SK-N-SH treated with all-trans-retinoic acid at 6 μM for 48 hours (cell line): ENCODE data around the gene CFAP68.

Source experiments
- CREB5 ChIP-seq: fragments of 250-450 bp; sonication (Bioruptor Pico); IDR thresholded peaks from 2 replicates; pipeline ENCODE4 v1.5.1; 2020; ENCODE audit warnings: low read depth, mild to moderate bottlenecking, moderate library complexity
- GLIS3 ChIP-seq: fragments of 250-450 bp; sonication (Bioruptor Pico); IDR thresholded peaks from 2 replicates; pipeline ENCODE4 v1.5.0; 2020; ENCODE audit warnings: mild to moderate bottlenecking, moderate library complexity
- ISL1 ChIP-seq: fragments of 250-450 bp; sonication (Bioruptor Pico); IDR thresholded peaks from 2 replicates; pipeline ENCODE4 v2.1.2; 2022; ENCODE audit warnings: mild to moderate bottlenecking, moderate library complexity
- OSR1 ChIP-seq: fragments of 250-450 bp; sonication (Bioruptor Pico); IDR thresholded peaks from 2 replicates; pipeline ENCODE4 v1.8.0; 2022; ENCODE audit warnings: moderate library complexity, mild to moderate bottlenecking, inconsistent platforms
- RARB ChIP-seq: fragments of 250-450 bp; sonication (Bioruptor Pico); IDR thresholded peaks from 2 replicates; pipeline ENCODE4 v1.8.0; 2021; ENCODE audit warnings: mild to moderate bottlenecking, moderate library complexity
- TCF4 ChIP-seq: fragments of 250-450 bp; sonication (Bioruptor Pico); IDR thresholded peaks from 2 replicates; pipeline ENCODE4 v1.8.0; 2021; ENCODE audit warnings: mild to moderate bottlenecking, moderate library complexity, borderline replicate concordance
- ZC3H10 ChIP-seq: fragments of 250-450 bp; sonication (Bioruptor Pico); IDR thresholded peaks from 2 replicates; pipeline ENCODE4 v1.5.1; 2021; ENCODE audit warnings: mild to moderate bottlenecking, moderate library complexity
- ZFP3 ChIP-seq: fragments of 250-450 bp; sonication (Bioruptor Pico); IDR thresholded peaks from 2 replicates; pipeline ENCODE4 v1.5.0; 2020; ENCODE audit warnings: mild to moderate bottlenecking, moderate library complexity
- ZFP30 ChIP-seq: fragments of 450-650 bp; formaldehyde crosslinking; IDR thresholded peaks from 2 replicates; pipeline ENCODE4 v1.5.0; 2022; ENCODE audit warnings: mild to moderate bottlenecking, moderate library complexity
- ZNF565 ChIP-seq: fragments of 450-650 bp; formaldehyde crosslinking; conservative IDR thresholded peaks from 2 replicates; pipeline ENCODE4 v1.5.0; 2020; ENCODE audit warnings: low read depth, mild to moderate bottlenecking, moderate library complexity
- ZNF70 ChIP-seq: fragments of 450-650 bp; formaldehyde crosslinking; IDR thresholded peaks from 2 replicates; pipeline ENCODE4 v1.5.0; 2020; ENCODE audit warnings: mild to moderate bottlenecking, moderate library complexity
- ZNF8 ChIP-seq: fragments of 450-650 bp; formaldehyde crosslinking; IDR thresholded peaks from 2 replicates; pipeline ENCODE4 v1.5.0; 2020; ENCODE audit warnings: mild to moderate bottlenecking, moderate library complexity
- TF ChIP-seq, protein P1 (sequence below): fragments of 250-450 bp; sonication (Bioruptor Pico); IDR thresholded peaks from 2 replicates; pipeline ENCODE4 v1.8.0; 2020; ENCODE audit warnings: mild to moderate bottlenecking, moderate library complexity, borderline replicate concordance

- TF ChIP-seq ZNF8 (CRISPR knock-in tag): no peak
- TF ChIP-seq ZNF565 (CRISPR knock-in tag): no peak
- TF ChIP-seq, protein P1, sequence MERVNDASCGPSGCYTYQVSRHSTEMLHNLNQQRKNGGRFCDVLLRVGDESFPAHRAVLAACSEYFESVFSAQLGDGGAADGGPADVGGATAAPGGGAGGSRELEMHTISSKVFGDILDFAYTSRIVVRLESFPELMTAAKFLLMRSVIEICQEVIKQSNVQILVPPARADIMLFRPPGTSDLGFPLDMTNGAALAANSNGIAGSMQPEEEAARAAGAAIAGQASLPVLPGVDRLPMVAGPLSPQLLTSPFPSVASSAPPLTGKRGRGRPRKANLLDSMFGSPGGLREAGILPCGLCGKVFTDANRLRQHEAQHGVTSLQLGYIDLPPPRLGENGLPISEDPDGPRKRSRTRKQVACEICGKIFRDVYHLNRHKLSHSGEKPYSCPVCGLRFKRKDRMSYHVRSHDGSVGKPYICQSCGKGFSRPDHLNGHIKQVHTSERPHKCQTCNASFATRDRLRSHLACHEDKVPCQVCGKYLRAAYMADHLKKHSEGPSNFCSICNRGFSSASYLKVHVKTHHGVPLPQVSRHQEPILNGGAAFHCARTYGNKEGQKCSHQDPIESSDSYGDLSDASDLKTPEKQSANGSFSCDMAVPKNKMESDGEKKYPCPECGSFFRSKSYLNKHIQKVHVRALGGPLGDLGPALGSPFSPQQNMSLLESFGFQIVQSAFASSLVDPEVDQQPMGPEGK (CRISPR knock-in tag): no peak
- no peak for TF ChIP-seq ISL1 (CRISPR knock-in tag)
- no peak for TF ChIP-seq RARB (CRISPR knock-in tag)
- TF ChIP-seq CREB5 (CRISPR knock-in tag): no peak
- TF ChIP-seq GLIS3 (CRISPR knock-in tag): no peak
- no peak for TF ChIP-seq ZFP30
- TF ChIP-seq ZNF70: no peak
- 0 out of 2 replicates have a peak, but pooled peaks have one; percentile 17 for TF ChIP-seq ZFP3 (CRISPR knock-in tag)
- no peak for TF ChIP-seq OSR1 (CRISPR knock-in tag)
- TF ChIP-seq ZC3H10 (CRISPR knock-in tag): no peak
- no peak for TF ChIP-seq TCF4 (CRISPR knock-in tag)
Measured at GRCh38 chr11:111836721-111837120, 42.6 kb upstream of the CFAP68 start.
